HG03571 (cell line): ENCODE results near the gene SSU72.
A peak's percentile ranks its signal among the peaks of the same experiment; 100 is the strongest.
"Not testable (repeated sequence)": the region's sequence is repeated elsewhere in the genome, so short reads cannot be mapped to it uniquely, and the experiment has no call there.

Experiments
- ATAC-seq: cut with Tn5 transposase; IDR thresholded peaks from one replicate; pipeline ENCODE4 v1.9.1; 2021; ENCODE audit not compliant: unreplicated experiment

Gene SSU72

GRCh38 chr1:1596493-1597274 is 22.0 kb upstream of the SSU72 start:
- no peak for ATAC-seq

DNA sequence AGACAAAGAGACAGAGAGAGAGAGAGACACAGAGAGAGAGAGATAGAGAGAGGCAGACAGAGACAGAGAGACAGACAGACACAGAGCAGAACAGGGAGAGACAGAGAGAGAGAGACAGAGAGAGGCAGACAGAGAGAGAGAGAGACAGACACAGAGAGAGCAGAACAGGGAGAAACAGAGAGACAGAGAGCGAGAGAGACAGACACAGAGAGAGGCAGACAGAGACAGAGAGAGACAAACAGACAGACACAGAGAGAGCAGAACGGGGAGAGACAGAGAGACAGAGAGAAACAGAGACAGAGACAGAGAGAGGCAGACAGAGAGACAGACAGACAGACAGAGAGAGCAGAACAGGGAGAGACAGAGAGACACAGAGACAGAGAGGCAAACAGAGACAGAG is 20.7 kb upstream of the SSU72 start:
- not testable (repeated sequence) for ATAC-seq

DNA sequence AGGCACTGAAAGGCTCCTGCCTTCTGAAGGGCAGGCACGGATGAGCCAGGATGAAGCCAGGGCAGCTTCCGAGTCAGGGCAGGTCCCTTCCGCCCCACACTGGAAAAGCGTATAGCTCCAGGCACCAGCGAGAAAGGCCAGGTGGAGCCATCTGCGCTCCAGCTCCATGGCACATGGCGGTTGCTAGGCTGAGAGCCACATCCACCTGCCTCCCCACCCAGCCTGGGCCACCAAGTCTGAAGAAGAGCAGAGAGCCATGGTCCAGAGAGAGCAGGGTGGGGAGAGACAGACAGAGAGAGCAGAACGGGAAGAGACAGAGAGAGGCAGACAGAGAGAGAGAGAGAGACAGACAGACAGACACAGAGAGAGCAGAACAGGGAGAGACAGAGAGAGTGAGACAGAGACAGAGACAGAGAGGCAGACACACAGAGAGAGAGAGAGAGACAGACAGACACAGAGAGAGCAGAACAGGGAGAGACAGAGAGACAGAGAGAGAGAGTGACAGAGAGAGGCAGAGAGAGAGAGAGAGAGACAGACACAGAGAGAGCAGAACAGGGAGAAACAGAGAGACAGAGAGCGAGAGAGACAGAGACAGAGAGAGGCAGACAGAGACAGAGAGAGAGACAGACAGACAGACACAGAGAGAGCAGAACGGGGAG is 20.1 kb upstream of the SSU72 start:
- ATAC-seq = no peak

DNA sequence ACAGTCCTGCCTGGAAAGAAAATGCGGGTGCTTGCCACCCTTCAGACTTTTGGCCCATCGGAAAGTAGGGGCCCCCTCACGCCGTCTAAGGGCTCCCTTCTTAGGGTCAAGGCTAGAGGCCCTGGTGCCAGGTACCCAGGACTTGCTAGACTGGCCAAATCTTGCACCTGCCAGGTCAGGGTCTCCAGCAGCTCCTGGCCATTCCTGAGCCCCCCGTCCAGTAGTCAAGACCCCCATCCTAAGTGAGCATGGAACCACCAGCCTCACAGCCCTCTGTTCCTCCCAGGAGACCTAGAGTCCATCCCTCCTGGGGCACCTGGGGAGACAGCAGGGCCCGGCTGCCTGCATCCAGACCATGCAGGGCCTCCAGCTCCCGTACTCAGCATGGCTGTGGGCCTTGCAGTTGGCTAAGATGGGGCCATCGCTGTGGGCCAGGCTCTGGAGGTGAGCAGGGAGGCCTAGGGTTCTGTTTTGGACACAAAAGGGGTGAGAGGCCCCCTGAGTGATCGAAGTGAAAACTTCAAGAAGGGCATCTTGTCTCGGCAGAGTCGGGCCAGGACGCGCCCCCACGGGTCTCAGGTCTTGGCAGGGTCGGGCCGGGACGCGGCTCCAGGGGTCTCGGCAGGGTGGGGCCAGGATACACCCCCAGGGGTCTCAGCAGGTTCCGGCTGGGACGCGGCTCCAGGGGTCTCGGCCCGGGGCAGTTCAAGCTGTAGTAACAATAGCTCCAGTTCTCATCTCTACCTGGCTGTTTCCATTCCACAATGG is 19.4 kb upstream of the SSU72 start:
- no peak for ATAC-seq

- no peak for ATAC-seq
Observed at GRCh38 chr1:1591452-1591851, 16.8 kb upstream of the SSU72 start.

DNA sequence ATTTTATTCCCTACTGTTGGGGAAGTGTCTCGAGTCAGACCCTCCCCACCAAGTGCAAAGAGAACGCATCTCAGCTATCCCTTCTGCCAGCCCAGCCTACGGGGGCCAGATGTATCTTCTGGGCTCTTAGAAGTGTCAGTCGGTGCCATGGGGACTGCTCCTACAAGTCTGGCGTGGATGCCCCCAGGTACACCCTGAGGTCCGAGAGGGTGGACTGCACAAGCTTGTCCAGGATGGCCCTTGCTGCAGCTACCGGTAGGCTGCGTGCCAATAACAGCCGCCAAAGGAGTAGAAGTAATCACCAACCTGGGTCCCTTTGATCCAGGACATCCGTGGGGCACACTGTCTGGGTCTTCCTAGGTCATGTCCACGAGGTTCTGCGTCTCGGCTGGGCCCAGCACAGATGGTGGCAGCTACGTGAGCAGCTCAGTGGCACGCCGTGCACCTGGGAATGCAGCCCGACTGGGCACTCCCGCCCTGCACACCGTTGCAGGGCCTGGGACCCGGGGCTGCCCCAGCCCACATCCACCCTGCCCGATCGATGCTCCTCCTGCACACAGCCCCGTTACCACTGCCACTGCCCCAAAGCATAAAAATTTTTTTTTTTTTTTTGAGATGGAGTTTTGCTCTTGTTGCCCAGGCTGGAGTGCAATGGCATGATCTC is 8.8 kb upstream of the SSU72 start:
- ATAC-seq = no peak

DNA sequence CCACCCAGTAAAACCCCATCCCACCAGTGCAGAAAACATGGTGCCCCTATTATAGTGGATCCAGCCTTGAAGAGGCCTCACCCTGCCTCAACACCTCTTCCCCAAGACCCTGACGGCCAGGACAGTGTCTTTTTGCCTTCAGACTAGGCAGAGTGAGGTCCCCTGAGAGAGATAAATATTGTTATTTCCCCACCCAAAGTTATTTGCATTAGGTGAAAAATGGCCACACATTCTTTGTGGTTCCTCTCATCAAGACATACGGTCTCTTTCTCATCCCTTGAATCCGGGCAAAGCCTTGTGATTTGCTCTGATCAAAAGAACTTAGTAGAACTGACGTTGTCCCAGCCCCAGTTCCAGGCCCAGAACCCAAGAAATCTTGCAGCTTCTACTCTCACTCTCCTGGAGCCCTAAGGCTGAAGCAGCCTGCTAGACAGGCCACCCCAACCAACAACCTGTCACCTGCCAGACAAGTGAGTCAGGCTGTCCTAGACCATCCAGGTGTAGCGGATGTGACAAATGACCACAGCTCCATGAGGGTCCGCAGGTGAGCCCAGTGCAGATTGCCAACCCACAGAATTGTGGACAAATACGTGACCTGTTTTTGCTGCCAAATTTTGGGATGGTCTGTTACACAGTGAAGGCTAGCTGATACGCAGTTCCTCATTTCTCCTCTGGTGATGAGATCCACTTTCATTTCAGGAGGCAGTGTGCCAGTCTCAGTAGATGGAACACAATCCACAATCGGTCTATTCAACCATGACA is 8.1 kb upstream of the SSU72 start:
- no peak for ATAC-seq

DNA sequence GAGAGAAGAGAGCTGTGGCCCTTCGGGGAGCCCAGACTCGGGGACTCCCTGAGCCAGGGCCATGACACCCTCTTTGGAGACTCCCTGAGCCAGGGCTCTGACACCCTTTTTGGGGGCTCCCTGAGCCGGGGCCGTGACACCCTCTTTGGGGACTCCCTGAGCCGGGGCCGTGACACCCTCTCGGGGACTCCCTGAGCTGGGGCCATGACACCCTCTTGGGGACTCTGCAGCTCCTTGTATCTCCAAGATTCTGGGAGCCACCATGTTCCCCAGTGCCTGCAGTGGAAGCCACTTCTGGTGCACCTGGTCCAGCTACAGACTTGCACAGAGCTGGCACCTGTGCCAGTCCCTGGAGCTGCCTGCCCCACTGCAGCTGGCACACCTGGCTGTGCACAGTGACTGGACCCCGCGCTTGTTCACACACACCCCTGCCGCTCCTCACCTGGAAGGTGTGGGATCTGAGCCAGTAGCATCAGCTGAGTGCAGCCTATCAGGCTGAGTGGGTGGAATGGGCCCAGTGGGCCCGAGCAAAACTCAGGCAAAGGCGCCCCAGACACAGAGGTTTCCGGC is 3.8 kb upstream of the SSU72 start:
- ATAC-seq = no peak

- no peak for ATAC-seq
Observed at GRCh38 chr1:1577367-1578011, 2.8 kb upstream of the SSU72 start.

GRCh38 chr1:1573843-1574720 is 581 bp downstream of the SSU72 start:
- ATAC-seq = peak; percentile 50

DNA sequence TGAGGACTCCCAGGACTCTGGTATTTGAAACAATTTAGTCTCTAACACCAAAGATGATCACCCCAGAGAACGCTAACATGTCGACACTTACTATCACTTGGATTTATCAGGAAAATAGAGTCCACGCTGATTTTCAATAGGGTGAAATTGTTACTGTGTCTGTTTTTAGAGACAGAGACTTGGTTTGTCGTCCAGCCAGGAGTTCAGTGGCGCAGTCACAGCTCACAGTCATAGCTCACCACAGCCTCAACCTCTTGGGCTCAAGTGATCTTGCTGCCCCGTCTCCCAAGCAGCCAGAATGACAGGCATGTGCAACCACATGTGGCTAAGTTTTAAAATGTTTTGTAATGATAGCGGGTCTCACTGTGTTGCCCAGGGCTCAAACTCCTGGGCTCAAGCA is 5.3 kb downstream of the SSU72 start:
- no peak for ATAC-seq

GRCh38 chr1:1567891-1568291 is 6.8 kb downstream of the SSU72 start:
- no peak for ATAC-seq

DNA sequence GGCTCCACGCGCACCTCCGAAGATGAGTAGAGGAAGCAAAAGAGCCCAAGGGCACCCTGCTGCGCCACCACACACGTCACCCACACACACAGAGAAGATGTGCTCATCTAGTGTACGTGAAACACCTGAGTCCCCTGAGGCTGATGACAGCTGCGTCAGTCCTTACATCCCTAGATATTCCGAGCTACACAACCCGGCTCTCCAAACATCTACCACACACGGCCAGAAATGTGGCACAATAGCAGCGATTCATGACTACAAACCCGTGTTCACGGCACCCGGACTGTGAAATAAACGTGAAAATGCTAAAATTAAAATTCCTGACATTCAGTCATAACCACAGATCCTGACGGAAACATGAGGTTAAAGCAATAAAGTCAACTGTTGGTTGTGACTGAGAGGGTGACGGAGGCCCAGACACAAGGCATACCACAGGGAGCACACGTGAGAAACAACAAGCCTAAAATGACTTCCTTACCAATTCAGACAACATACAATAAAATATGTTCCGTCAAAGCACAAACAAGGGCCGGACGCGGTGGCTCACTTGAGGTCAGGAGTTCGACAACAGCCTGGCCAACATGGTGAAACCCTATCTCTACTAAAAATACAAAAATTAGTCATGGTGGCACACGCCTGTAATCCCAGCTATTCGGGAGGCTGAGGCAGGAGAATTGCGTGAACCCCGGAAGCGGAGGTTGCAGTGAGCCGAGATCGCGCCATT is 7.3 kb downstream of the SSU72 start:
- ATAC-seq = no peak

DNA sequence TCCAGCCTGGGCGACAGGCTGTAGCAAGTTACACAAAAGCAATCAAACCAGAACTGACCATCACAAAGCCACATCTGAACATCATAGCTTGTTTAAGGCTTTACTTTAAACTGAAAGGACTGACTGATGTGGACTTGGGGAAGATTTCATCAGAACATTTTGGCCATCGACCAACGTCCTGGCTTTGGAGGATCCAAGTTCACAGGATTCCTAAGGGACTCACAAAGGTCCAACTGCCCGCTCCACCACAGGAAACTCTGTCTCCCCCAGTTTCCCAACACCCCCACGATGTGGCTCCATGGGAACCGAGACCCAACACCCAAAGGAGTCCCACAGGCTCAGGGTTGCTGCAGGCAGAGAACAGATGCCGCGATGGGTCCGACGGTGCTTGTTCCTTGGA is 9.3 kb downstream of the SSU72 start:
- ATAC-seq = no peak

- ATAC-seq = no peak
Observed at GRCh38 chr1:1564268-1564667, 10.4 kb downstream of the SSU72 start.

DNA sequence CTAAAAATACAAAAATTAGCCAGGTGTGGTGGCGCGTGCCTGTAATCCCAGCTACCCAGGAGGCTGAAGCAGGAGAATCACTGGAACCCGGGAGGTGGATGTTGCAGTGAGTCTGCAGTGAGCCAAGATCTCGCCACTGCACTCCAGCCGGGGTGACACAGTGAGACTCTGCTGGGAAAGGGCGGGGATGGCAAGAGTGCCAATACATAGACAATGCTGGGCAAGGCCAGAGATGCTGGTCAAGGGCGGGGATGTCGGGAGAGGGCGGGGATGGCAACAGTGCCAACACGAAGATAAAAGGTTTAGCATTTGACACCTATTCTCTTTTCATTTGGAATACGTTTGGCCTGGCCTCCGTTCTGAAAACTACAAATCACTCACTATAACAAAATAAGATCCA is 11.0 kb downstream of the SSU72 start:
- ATAC-seq = no peak

GRCh38 chr1:1562556-1563195 is 12.0 kb downstream of the SSU72 start:
- no peak for ATAC-seq
